WTC11 (cell line): ENCODE measurements around the gene PDIA6. TPM values are rescaled to one million over a fixed set of nuclear protein-coding genes. Genes with fewer than 3 reads are reported as not detected.

Source experiments
- AFF4 ChIP-seq: sonication (generic); formaldehyde crosslinking; IDR thresholded peaks from 2 replicates; pipeline ENCODE4 v1.8.1; 2023; ENCODE audit warnings: mild to moderate bottlenecking, missing genetic modification reagents, borderline replicate concordance
- ATF2 ChIP-seq: sonication (generic); formaldehyde crosslinking; IDR thresholded peaks from 2 replicates; pipeline ENCODE4 v1.8.1; 2022; ENCODE audit warnings: low read depth, missing genetic modification reagents, borderline replicate concordance
- CBFB ChIP-seq: sonication (generic); formaldehyde crosslinking; IDR thresholded peaks from 2 replicates; pipeline ENCODE4 v1.8.1; 2022; ENCODE audit warnings: mild to moderate bottlenecking, low read depth, missing genetic modification reagents
- ESRRA ChIP-seq: sonication (generic); formaldehyde crosslinking; IDR thresholded peaks from 2 replicates; pipeline ENCODE4 v1.8.1; 2022; ENCODE audit warnings: mild to moderate bottlenecking, missing genetic modification reagents, borderline replicate concordance
- FOXP1 ChIP-seq: sonication (generic); formaldehyde crosslinking; IDR thresholded peaks from 2 replicates; pipeline ENCODE4 v1.8.0; 2022; ENCODE audit warnings: missing genetic modification reagents, mild to moderate bottlenecking, moderate library complexity, borderline replicate concordance
- GTF2I ChIP-seq: fragments of 250-450 bp; sonication (Bioruptor Pico); conservative IDR thresholded peaks from 2 replicates; pipeline ENCODE4 v1.4.0; 2021; ENCODE audit warnings: mild to moderate bottlenecking
- IRF1 ChIP-seq: sonication (generic); formaldehyde crosslinking; IDR thresholded peaks from 2 replicates; pipeline ENCODE4 v1.8.0; 2023; ENCODE audit warnings: missing genetic modification reagents
- IRF2 ChIP-seq: sonication (generic); formaldehyde crosslinking; IDR thresholded peaks from 2 replicates; pipeline ENCODE4 v1.8.0; 2022; ENCODE audit warnings: low read depth, missing genetic modification reagents, borderline replicate concordance
- JUN ChIP-seq: sonication (generic); formaldehyde crosslinking; IDR thresholded peaks from 2 replicates; pipeline ENCODE4 v1.8.0; 2023; ENCODE audit warnings: mild to moderate bottlenecking, missing genetic modification reagents
- PRDM15 ChIP-seq: sonication (generic); formaldehyde crosslinking; IDR thresholded peaks from 2 replicates; pipeline ENCODE4 v1.8.0; 2022; ENCODE audit warnings: missing genetic modification reagents
- RELA ChIP-seq: sonication (generic); formaldehyde crosslinking; IDR thresholded peaks from 2 replicates; pipeline ENCODE4 v1.8.1; 2022; ENCODE audit warnings: missing genetic modification reagents, mild to moderate bottlenecking, borderline replicate concordance
- STAT6 ChIP-seq: sonication (generic); formaldehyde crosslinking; conservative IDR thresholded peaks from 2 replicates; pipeline ENCODE4 v1.8.1; 2023; ENCODE audit warnings: mild to moderate bottlenecking, low read depth, missing genetic modification reagents, moderate library complexity
- USF2 ChIP-seq: sonication (generic); formaldehyde crosslinking; IDR thresholded peaks from 2 replicates; pipeline ENCODE4 v1.8.1; 2023; ENCODE audit warnings: mild to moderate bottlenecking, missing genetic modification reagents, moderate library complexity
- ZBTB21 ChIP-seq: sonication (generic); formaldehyde crosslinking; IDR thresholded peaks from 2 replicates; pipeline ENCODE4 v1.8.1; 2023; ENCODE audit warnings: mild to moderate bottlenecking, missing genetic modification reagents, borderline replicate concordance
- ZBTB43 ChIP-seq: sonication (generic); formaldehyde crosslinking; IDR thresholded peaks from 2 replicates; pipeline ENCODE4 v1.8.1; 2023; ENCODE audit warnings: mild to moderate bottlenecking, missing genetic modification reagents
- ZMAT4 ChIP-seq: fragments of 250-450 bp; sonication (Bioruptor Pico); IDR thresholded peaks from 2 replicates; pipeline ENCODE4 v1.9.0; 2021; ENCODE audit warnings: mild to moderate bottlenecking
- ZNF219 ChIP-seq: sonication (generic); formaldehyde crosslinking; IDR thresholded peaks from 2 replicates; pipeline ENCODE4 v1.8.0; 2023; ENCODE audit warnings: missing genetic modification reagents, mild to moderate bottlenecking, borderline replicate concordance
- ZNF317 ChIP-seq: sonication (generic); formaldehyde crosslinking; IDR thresholded peaks from 2 replicates; pipeline ENCODE4 v1.8.1; 2023; ENCODE audit warnings: low read depth, mild to moderate bottlenecking, moderate library complexity, missing genetic modification reagents, borderline replicate concordance
- total RNA-seq: library from RNA; stranded (reverse); gene quantifications from 3 replicates; pipeline ENCODE4 v1.2.3, GENCODE V29; 2021

The PDIA6 gene
- total RNA-seq, 1 experiment from 2014 or later: 331 TPM

GRCh38 chr2:10812362-10813162, at the start of gene PDIA6 (continued):
- TF ChIP-seq ATF2 (CRISPR knock-in tag) (no peak), IRF2 (CRISPR knock-in tag) (no peak), PRDM15 (CRISPR knock-in tag) (no peak), USF2 (peak; percentile 50; the same call in 1 of the 2 replicates), FOXP1 (peak; percentile 86), ZNF317 (CRISPR knock-in tag) (no peak), GTF2I (no peak), ZBTB21 (CRISPR knock-in tag) (no peak), ZMAT4 (CRISPR knock-in tag) (no peak), AFF4 (no peak), RELA (no peak), CBFB (CRISPR knock-in tag) (0 out of 2 replicates have a peak, but pooled peaks have one; percentile 59), ZNF219 (CRISPR knock-in tag) (no peak), JUN (CRISPR knock-in tag) (no peak), STAT6 (CRISPR knock-in tag) (0 out of 2 replicates have a peak, but pooled peaks have one; percentile 69), IRF1 (CRISPR knock-in tag) (no peak), ZBTB43 (CRISPR knock-in tag) (no peak), ESRRA (CRISPR knock-in tag) (no peak)
